ENCODE measurements around the gene TOR2A. TPM values are rescaled to one million over a fixed set of nuclear protein-coding genes. Genes with fewer than 3 reads are reported as not detected.

Gene TOR2A
- total and polyA plus RNA-seq, 2 donors (not counting 3 experiments of a cell fraction or from before 2014, with no cell fraction given) = 19.3 to 23.9 TPM

DNA sequence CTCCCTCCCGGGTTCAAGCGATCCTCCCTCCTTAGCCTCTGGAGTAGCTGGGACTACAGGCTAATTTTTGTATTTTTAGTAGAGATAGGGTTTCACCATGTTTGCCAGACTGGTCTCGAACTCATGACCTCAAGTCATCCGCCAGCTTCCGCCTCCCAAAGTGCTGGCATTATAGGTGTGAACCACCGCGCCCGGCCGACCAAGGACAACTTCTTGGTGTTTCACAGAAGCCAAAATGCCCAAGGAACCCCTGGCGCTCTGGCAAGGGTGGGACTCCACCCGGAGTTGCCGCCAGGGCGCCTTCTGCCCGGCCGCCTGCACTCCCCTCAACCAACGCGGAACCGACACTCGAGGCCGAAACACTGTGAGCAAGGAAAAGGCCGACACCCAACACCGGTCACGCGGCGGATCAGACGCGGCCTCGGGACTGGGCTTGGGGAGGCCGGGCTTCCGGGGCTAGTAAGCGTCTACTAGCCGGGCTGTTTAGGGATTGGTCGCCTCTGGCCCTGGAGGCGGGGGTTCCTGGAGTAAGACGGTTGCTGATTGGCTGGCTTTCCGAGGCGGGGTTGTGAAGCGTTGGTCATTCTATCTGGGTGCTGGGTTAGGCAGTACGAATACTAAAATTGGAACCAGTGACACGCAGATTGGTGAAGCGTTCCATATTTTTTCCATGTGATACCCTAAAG is 36.0 kb downstream of the TOR2A start:
- Histone ChIP-seq H3K27ac (ENCODE audit: insufficient read depth, low read depth, low read length) (peak overlapping the region; percentile 35), H3K79me2 (ENCODE audit: control insufficient read depth, insufficient read depth, low read length) (no peaks in the 10 kb centered on the region), H3K36me3 (ENCODE audit: control insufficient read depth in 2 of 2, extremely low read depth in 1 of 2, insufficient read depth in 2 of 2, low read length in 2 of 2) (no peaks in the 10 kb centered on the region), H4K20me1 (replicated peaks; ENCODE audit: control insufficient read depth, extremely low read depth, insufficient read depth, low read length) (no peaks in the 10 kb centered on the region), H3K27me3 (ENCODE audit: control insufficient read depth in 2 of 2, insufficient read depth in 2 of 2, low read length in 2 of 2) (no peaks in the 10 kb centered on the region), H3K4me1 (ENCODE audit: control insufficient read depth, extremely low read depth, insufficient read depth, low read length) (no peaks in the 10 kb centered on the region), H3K9me1 (replicated peaks; ENCODE audit: control insufficient read depth, extremely low read depth, insufficient read depth, low read length) (no peaks in the 10 kb centered on the region), H3K4me2 (ENCODE audit: insufficient read depth, low read length) (peak overlapping the region; percentile 67), H2AFZ (ENCODE audit: low read depth, low read length) (peak overlapping the region; percentile 84), H3K4me3 (replicated peaks in 1 of 3; ENCODE audit: insufficient read depth in 1 of 3, low read depth in 1 of 3, low read length in 3 of 3) (peak overlapping the region in 2 of 3 experiments; percentile 17 to 18), H3K9ac (replicated peaks; ENCODE audit: extremely low read depth, insufficient read depth, low read length) (peak overlapping the region; percentile 45), H3K9me3 (replicated peaks; ENCODE audit: control insufficient read depth, insufficient read depth, low read length) (no peaks in the 10 kb centered on the region)
- DNase-seq (ENCODE audit: low read depth, low spot score) = peak; percentile 97
- dilution Hi-C loops (cut with MboI; ENCODE audit: extremely low pct_ligation_motif_present, low sequenced_read_pairs) (no loop called here), intact Hi-C loops (cut with micrococcal nuclease) (loop anchor here (5.0 kb wide), 1 partner anchor 87 kb away; the partner anchor contains the start of gene STXBP1)
- CTCF ChIA-PET = interaction anchor here (0.5 to 0.7 kb wide), 2 partner anchors 13 to 96 kb away, joined by 3 read pairs; no protein-coding TSS in a partner anchor
- BruUV-seq (replicated peaks) = TSS peak; percentile 78
- POLR2A ChIA-PET = no interaction called here
- peak; percentile 99 for FAIRE-seq
- TF ChIP-seq POLR2A (IDR thresholded peaks at IDR 0.05; ENCODE audit: low read depth, low read length) (peak; percentile 42), POLR2AphosphoS5 (IDR thresholded peaks at IDR 0.05; ENCODE audit: insufficient read depth, low read depth, low read length) (peak; percentile 62), MYC (IDR thresholded peaks at IDR 0.05; ENCODE audit: low read depth, low read length) (no peak)
- TF ChIP-seq, protein P1, sequence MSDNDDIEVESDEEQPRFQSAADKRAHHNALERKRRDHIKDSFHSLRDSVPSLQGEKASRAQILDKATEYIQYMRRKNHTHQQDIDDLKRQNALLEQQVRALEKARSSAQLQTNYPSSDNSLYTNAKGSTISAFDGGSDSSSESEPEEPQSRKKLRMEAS (IDR thresholded peaks at IDR 0.05; ENCODE audit: insufficient read depth, insufficient read length) = peak; percentile 67
- TF ChIP-seq, protein P2, sequence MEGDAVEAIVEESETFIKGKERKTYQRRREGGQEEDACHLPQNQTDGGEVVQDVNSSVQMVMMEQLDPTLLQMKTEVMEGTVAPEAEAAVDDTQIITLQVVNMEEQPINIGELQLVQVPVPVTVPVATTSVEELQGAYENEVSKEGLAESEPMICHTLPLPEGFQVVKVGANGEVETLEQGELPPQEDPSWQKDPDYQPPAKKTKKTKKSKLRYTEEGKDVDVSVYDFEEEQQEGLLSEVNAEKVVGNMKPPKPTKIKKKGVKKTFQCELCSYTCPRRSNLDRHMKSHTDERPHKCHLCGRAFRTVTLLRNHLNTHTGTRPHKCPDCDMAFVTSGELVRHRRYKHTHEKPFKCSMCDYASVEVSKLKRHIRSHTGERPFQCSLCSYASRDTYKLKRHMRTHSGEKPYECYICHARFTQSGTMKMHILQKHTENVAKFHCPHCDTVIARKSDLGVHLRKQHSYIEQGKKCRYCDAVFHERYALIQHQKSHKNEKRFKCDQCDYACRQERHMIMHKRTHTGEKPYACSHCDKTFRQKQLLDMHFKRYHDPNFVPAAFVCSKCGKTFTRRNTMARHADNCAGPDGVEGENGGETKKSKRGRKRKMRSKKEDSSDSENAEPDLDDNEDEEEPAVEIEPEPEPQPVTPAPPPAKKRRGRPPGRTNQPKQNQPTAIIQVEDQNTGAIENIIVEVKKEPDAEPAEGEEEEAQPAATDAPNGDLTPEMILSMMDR (IDR thresholded peaks at IDR 0.05; ENCODE audit: extremely low read depth in 1 of 2, insufficient read depth in 1 of 2, low read depth in 1 of 2, low read length in 2 of 2) = peak in 1 of 2 donors; percentile 10

Data from endothelial cell of umbilical vein (primary cell).